Activated T-helper 17 cell treated with anti-CD3 and anti-CD28 coated beads, Interleukin-2, amount 50 U/mL, for 72 hours (primary cell): ENCODE results near the gene NCAN. TPM values are rescaled to one million over a fixed set of nuclear protein-coding genes. Genes with fewer than 3 reads are reported as not detected.

Source experiments
- ATAC-seq: fragments of 150-1000 bp; cut with Tn5 transposase; replicated peaks from 2 replicates; pipeline ENCODE4 v1.10.0; 2021; ENCODE audit warnings: mild to moderate bottlenecking, moderate library complexity
- H3K27ac Mint-ChIP-seq: one replicate; pipeline ENCODE4 v1.8.0; 2022; ENCODE audit warnings: mixed read lengths
- H3K27me3 Mint-ChIP-seq: one replicate; pipeline ENCODE4 v1.8.0; 2022; ENCODE audit warnings: mixed read lengths
- H3K36me3 Mint-ChIP-seq: one replicate; pipeline ENCODE4 v1.8.0; 2022; ENCODE audit warnings: low read depth, mild to moderate bottlenecking, mixed read lengths
- H3K4me1 Mint-ChIP-seq: one replicate; pipeline ENCODE4 v1.8.0; 2022; ENCODE audit warnings: mixed read lengths
- H3K4me3 Mint-ChIP-seq: one replicate; pipeline ENCODE4 v1.8.0; 2022; ENCODE audit warnings: mild to moderate bottlenecking, mixed read lengths
- H3K9me3 Mint-ChIP-seq: one replicate; pipeline ENCODE4 v1.8.0; 2022; ENCODE audit warnings: mixed read lengths
- total RNA-seq, 2 donors: library from RNA; stranded (reverse); gene quantifications; one replicate each; pipeline ENCODE4 v1.2.3, GENCODE V29; 2022

Gene NCAN
- total RNA-seq, 2 donors from 2014 or later = not detected

DNA sequence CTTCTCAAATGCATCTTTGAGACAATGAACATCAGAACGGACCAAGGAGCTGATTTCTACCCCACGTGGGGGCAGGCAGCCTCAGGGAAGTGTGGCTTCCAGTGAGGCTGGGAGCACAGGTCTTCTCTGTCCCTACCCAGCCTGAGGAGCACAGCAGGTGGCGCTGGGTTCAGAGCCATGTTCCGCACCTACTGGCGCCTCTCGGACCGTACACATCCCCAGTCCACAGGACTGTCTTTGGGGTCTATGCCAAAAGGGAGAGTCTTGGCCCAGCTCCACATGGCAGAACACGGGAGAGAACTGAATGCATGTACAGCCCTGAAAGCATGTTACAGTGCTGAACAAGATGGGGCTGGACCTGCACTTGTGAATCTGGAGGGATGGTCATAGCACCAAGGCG is 86.0 kb downstream of the NCAN start:
- Mint-ChIP-seq H3K27me3 (no peaks in the 10 kb centered on the region), H3K27ac (no peak overlapping the region), H3K4me1 (no peaks in the 10 kb centered on the region), H3K4me3 (no peak overlapping the region), H3K9me3 (no peaks in the 10 kb centered on the region), H3K36me3 (peaks cover 66% of the 10 kb centered on the region)
- no peak for ATAC-seq

DNA sequence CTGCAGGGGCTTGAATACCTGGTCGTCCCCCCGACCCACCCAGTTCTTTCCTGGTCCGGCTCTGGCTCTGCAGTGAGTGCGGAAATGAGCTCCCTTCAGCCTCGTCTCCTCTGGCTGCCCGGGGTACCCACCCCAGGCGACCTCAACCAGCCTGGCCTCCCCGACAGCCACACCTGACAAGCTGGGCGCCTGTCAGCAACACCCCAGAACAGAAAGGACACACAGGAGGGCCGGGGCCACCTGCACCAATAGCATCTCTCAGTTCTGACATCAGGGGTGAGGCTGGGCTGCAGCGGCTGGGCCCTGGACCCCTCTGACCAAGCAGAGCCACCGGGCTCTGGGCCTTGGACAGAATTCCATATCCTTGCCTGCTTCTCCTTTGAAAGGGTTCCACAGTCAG is 88.9 kb downstream of the NCAN start:
- no peaks in the 10 kb centered on the region for H3K27me3 Mint-ChIP-seq
- no peak overlapping the region for H3K4me3 Mint-ChIP-seq
- H3K27ac Mint-ChIP-seq = no peak overlapping the region
- H3K4me1 Mint-ChIP-seq = no peaks in the 10 kb centered on the region
- H3K36me3 Mint-ChIP-seq = peaks cover 60% of the 10 kb centered on the region
- no peak for ATAC-seq
- no peaks in the 10 kb centered on the region for H3K9me3 Mint-ChIP-seq

Other genes with a start within 250 kb of the NCAN start
- gene SUGP2, start 178.4 kb upstream of the NCAN start, total RNA-seq = 100 to 1,000 TPM; 120 to 128 TPM
- gene ARMC6, start 178.4 kb upstream of the NCAN start, total RNA-seq = 10 to 100 TPM; 19.6 to 44.4 TPM
- 10 to 100 TPM; 14.1 to 18.5 TPM for gene SLC25A42, start 148.0 kb upstream of the NCAN start, total RNA-seq
- gene TMEM161A, start 73.5 kb upstream of the NCAN start, total RNA-seq = 10 to 100 TPM; 21.0 to 22.4 TPM
- 1 to 10 TPM in 1 of 2 donors, under 1 TPM in 1; 0.17 to 2.0 TPM for gene MEF2B, start 41.7 kb upstream of the NCAN start, total RNA-seq
- gene BORCS8, start 19.8 kb upstream of the NCAN start, total RNA-seq = 10 to 100 TPM; 14.9 to 28.2 TPM
- 10 to 100 TPM; 88.9 to 95.8 TPM for gene RFXANK, start 19.7 kb upstream of the NCAN start, total RNA-seq
- 10 to 100 TPM; 39.5 to 50.9 TPM for gene NR2C2AP, start 8.5 kb upstream of the NCAN start, total RNA-seq
- not detected for gene TM6SF2, start 61.3 kb downstream of the NCAN start, total RNA-seq
- gene SUGP1, start 108.6 kb downstream of the NCAN start, total RNA-seq = 10 to 100 TPM; 50.2 to 51.1 TPM
- 10 to 100 TPM; 58.8 to 67.9 TPM for gene MAU2, start 108.9 kb downstream of the NCAN start, total RNA-seq
- gene GATAD2A, start 193.7 kb downstream of the NCAN start, total RNA-seq = 100 to 1,000 TPM in 1 of 2 donors, 10 to 100 TPM in 1; 88.0 to 160 TPM